SKM-1 (cell line): Measurements from ENCODE around the gene HOXA11.

ENCODE experiments used
- DNase-seq: peaks from one replicate; lab custom pipeline; 2025; ENCODE audit not compliant: unreplicated experiment; lab: John Stamatoyannopoulos, UW

Gene HOXA11

GRCh38 chr7:27182285-27182841 is 2.7 kb downstream of the HOXA11 start:
- DNase-seq = no peak

GRCh38 chr7:27181795-27182275 is 3.2 kb downstream of the HOXA11 start:
- DNase-seq = no peak

GRCh38 chr7:27180431-27181420 is 4.3 kb downstream of the HOXA11 start:
- no peak for DNase-seq

GRCh38 chr7:27179503-27180430 is 5.3 kb downstream of the HOXA11 start:
- no peak for DNase-seq

- DNase-seq = no peak
Observed at GRCh38 chr7:27179030-27179429, 6.0 kb downstream of the HOXA11 start.

GRCh38 chr7:27178366-27178765 is 6.7 kb downstream of the HOXA11 start:
- no peak for DNase-seq

GRCh38 chr7:27177795-27178320 is 7.2 kb downstream of the HOXA11 start:
- DNase-seq = no peak

- DNase-seq = no peak
Observed at GRCh38 chr7:27176962-27177794, 7.9 kb downstream of the HOXA11 start.

- no peak for DNase-seq
Observed at GRCh38 chr7:27176524-27176845, 8.5 kb downstream of the HOXA11 start.

GRCh38 chr7:27175626-27176523 is 9.2 kb downstream of the HOXA11 start:
- DNase-seq = no peak

GRCh38 chr7:27174874-27175625 is 10.0 kb downstream of the HOXA11 start:
- no peak for DNase-seq

- DNase-seq = no peak
Observed at GRCh38 chr7:27173956-27174873, 10.8 kb downstream of the HOXA11 start, which contains the start of gene HOXA10. HOXA10 (minus strand) TSS chr7:27174320; CDS start chr7:27174306, 14 bp downstream.

- no peak for DNase-seq
Observed at GRCh38 chr7:27173511-27173955, 11.5 kb downstream of the HOXA11 start.

GRCh38 chr7:27172823-27173510 is 12.1 kb downstream of the HOXA11 start:
- no peak for DNase-seq

GRCh38 chr7:27172315-27172774 is 12.7 kb downstream of the HOXA11 start:
- no peak for DNase-seq

- DNase-seq = no peak
Observed at GRCh38 chr7:27171637-27172314, 13.3 kb downstream of the HOXA11 start.
